K562 (cell line): ENCODE data around the gene LMOD1. TPM values are rescaled to one million over a fixed set of nuclear protein-coding genes. Genes with fewer than 3 reads are reported as not detected.

Source experiments
- ATAC-seq: fragments of 200-7000 bp; cut with Tn5 transposase; 3 replicates; pipeline ENCODE4 v1.9.1; 2020; ENCODE audit warnings: moderate library complexity
- BruUV-seq: library from RNA; stranded (reverse); fragments of 400-500 nt; replicated peaks from 2 replicates; lab custom pipeline; 2021; lab: Mats Ljungman, UMichigan
- CTCF ChIA-PET: fragments of 300-600 bp; formaldehyde crosslinking; extraction: SDS; loops from one replicate; lab custom pipeline; 2021; ENCODE audit warnings: low intra/inter-chr PET ratio; lab: Yijun Ruan, JAX
- POLR2A ChIA-PET: fragments of 300-600, 350-650 bp; sonication (Branson Sonifier 250); formaldehyde crosslinking; extraction: SDS; loops from one replicate; lab custom pipeline; 2021; ENCODE audit warnings: antibody characterized with exemption, inconsistent platforms; lab: Yijun Ruan, JAX
- DNase-seq, 4 experiments: peaks; one replicate each; pipeline versions ENCODE4 v3.0.0 to v3.0.0-alpha.2; 2011 to 2018; ENCODE audit warnings: low spot score in 3 of 4, mixed read lengths in 3 of 4; ENCODE audit errors: extremely low read depth in 1 of 4
- FAIRE-seq: peaks from 2 replicates; lab custom pipeline; 2011; peaks lifted over from hg19 to GRCh38; lab: Jason Lieb, UNC
- H2AFZ ChIP-seq: 2 replicates; pipeline ENCODE4 v1.6.0; 2011; ENCODE audit warnings: low read depth, low read length, control low read depth, inconsistent platforms
- H3K27ac ChIP-seq: fragments of 200-600 bp; 3 replicates; pipeline ENCODE4 v1.8.0; 2011; ENCODE audit warnings: low read depth, mild to moderate bottlenecking, control low read depth, inconsistent platforms, low read length, moderate library complexity, mixed read lengths; ENCODE audit errors: extremely low read depth
- H3K27me3 ChIP-seq, 2 experiments: fragments of 300-600 bp in 1 of 2; 2 replicates in 1 of 2; 3 replicates in 1 of 2; pipeline versions ENCODE4 v1.6.0 to v1.8.0; 2011; ENCODE audit warnings: inconsistent platforms in 2 of 2, low read length in 2 of 2, mild to moderate bottlenecking in 1 of 2, mixed read lengths in 1 of 2, moderate library complexity in 1 of 2; ENCODE audit not compliant: control insufficient read depth in 2 of 2, insufficient read depth in 2 of 2
- H3K36me3 ChIP-seq: fragments of 300-600 bp; 3 replicates; pipeline ENCODE4 v1.8.0; 2011; ENCODE audit warnings: mild to moderate bottlenecking, low read length, inconsistent platforms; ENCODE audit not compliant: control insufficient read depth, insufficient read depth
- H3K4me1 ChIP-seq, 2 experiments: fragments of 200-600 bp in 1 of 2; replicated peaks in 1 of 2; 2 replicates in 1 of 2; 3 replicates in 1 of 2; pipeline versions ENCODE4 v1.5.1 to v1.8.0; 2011; ENCODE audit warnings: inconsistent platforms in 2 of 2, low read length in 2 of 2, mild to moderate bottlenecking in 1 of 2, mixed read lengths in 1 of 2, moderate library complexity in 1 of 2; ENCODE audit not compliant: control insufficient read depth in 2 of 2, insufficient read depth in 2 of 2
- H3K4me2 ChIP-seq: 2 replicates; pipeline ENCODE4 v1.6.1; 2011; ENCODE audit warnings: low read length, control low read depth, inconsistent platforms, mixed read lengths; ENCODE audit not compliant: insufficient read depth
- H3K4me3 ChIP-seq: fragments of 200-600 bp; sonication (generic), shearing (Covaris generic); 2 replicates; pipeline ENCODE4 v1.5.1; 2016; ENCODE audit warnings: control low read depth, inconsistent platforms
- H3K79me2 ChIP-seq: fragments of 200-600 bp; 3 replicates; pipeline ENCODE4 v1.8.0; 2011; ENCODE audit warnings: low read length, inconsistent platforms; ENCODE audit not compliant: control insufficient read depth, insufficient read depth
- H3K9ac ChIP-seq, 2 experiments: 2 replicates each; pipeline versions ENCODE4 v1.6.0 to v1.6.1; 2011; ENCODE audit warnings: low read depth in 2 of 2, low read length in 2 of 2, control low read depth in 1 of 2, inconsistent platforms in 1 of 2, mild to moderate bottlenecking in 1 of 2, mixed read lengths in 1 of 2; ENCODE audit not compliant: insufficient read depth in 1 of 2
- H3K9me1 ChIP-seq: one replicate; pipeline ENCODE4 v1.6.0; 2011; ENCODE audit warnings: inconsistent platforms, mild to moderate bottlenecking, low read length, moderate library complexity; ENCODE audit not compliant: control insufficient read depth, insufficient read depth
- H3K9me3 ChIP-seq: replicated peaks from 2 replicates; pipeline ENCODE4 v1.5.1; 2011; ENCODE audit warnings: low read depth, low read length, inconsistent platforms; ENCODE audit not compliant: control insufficient read depth, insufficient read depth
- H4K20me1 ChIP-seq: replicated peaks from 2 replicates; pipeline ENCODE4 v1.6.1; 2011; ENCODE audit warnings: low read length, inconsistent platforms, mixed read lengths; ENCODE audit not compliant: control insufficient read depth, insufficient read depth
- AFF4 ChIP-seq: sonication (generic); formaldehyde crosslinking; IDR thresholded peaks from 2 replicates; pipeline ENCODE4 v1.8.0; 2023; ENCODE audit warnings: mild to moderate bottlenecking, missing genetic modification reagents
- CEBPG ChIP-seq, 3 experiments: fragments of 200-800 bp in 1 of 3; sonication (Bioruptor generic) in 1 of 3; sonication (generic) in 1 of 3; formaldehyde crosslinking in 1 of 3; IDR thresholded peaks in 2 of 3; conservative IDR thresholded peaks in 1 of 3; 2 replicates each; pipeline versions ENCODE4 v1.6.1 to v1.8.0; 2016 to 2022; ENCODE audit warnings: missing compliant biosample characterization in 2 of 3, missing genetic modification characterization in 2 of 3, mild to moderate bottlenecking in 1 of 3, missing genetic modification reagents in 1 of 3
- FOSL1 ChIP-seq: fragments of 200-800 bp; sonication (Bioruptor generic); conservative IDR thresholded peaks from 2 replicates; pipeline ENCODE4 v1.6.1; 2016; ENCODE audit warnings: missing genetic modification characterization, missing compliant biosample characterization
- PATZ1 ChIP-seq: fragments of 250-450 bp; sonication (Bioruptor Pico); IDR thresholded peaks from 2 replicates; pipeline ENCODE4 v1.5.0; 2020; ENCODE audit warnings: mild to moderate bottlenecking, borderline replicate concordance
- POLR2A ChIP-seq: fragments of 450-650 bp; conservative IDR thresholded peaks from 2 replicates; pipeline ENCODE4 v1.6.1; 2016
- ZBTB7A ChIP-seq: IDR thresholded peaks from 2 replicates; pipeline ENCODE4 v1.6.1; 2011; ENCODE audit warnings: low read depth, mild to moderate bottlenecking, low read length, moderate library complexity, borderline replicate concordance; ENCODE audit not compliant: control insufficient read depth
- ZNF778 ChIP-seq: fragments of 450-650 bp; formaldehyde crosslinking; IDR thresholded peaks from 2 replicates; pipeline ENCODE4 v1.4.0; 2020; ENCODE audit warnings: mild to moderate bottlenecking, moderate library complexity
- WGBS: fragments of 100-300 bp; shearing (Covaris generic); methylation state at CpG from one replicate; pipeline ENCODE4 v1.1.6; 2016; ENCODE audit warnings: low coverage, mixed read lengths; ENCODE audit not compliant: insufficient coverage; ENCODE audit errors: missing lambda C conversion rate; 5-methylcytosine and 5-hydroxymethylcytosine counted together
- in situ Hi-C: fragments of 300-500 bp; cut with MboI; formaldehyde crosslinking; loops from 4 replicates; pipeline ENCODE4 v1.15.0; 2018; ENCODE audit warnings: inconsistent platforms, mixed read lengths
- intact Hi-C: fragments of 100-400 bp; cut with micrococcal nuclease; formaldehyde crosslinking; loops from 2 replicates; pipeline ENCODE4 v1.14.2; 2022
- polyA plus RNA-seq, 8 experiments: library from polyadenylated mRNA; depleted of rRNA in 4 of 8; stranded (reverse) in 5 of 8; unstranded in 3 of 8; fragments of >200 nt; fragmentation: Nextera tagmentation in 2 of 8; fragmentation: Illumina TruSeq in 1 of 8; extraction: Ambion mirVana in 2 of 8; extraction: Trizol in 1 of 8; gene quantifications; 2 replicates each; pipeline versions ENCODE4 v1.2.1 to v1.2.3, GENCODE V29; 2011 to 2014; ENCODE audit warnings: inconsistent platforms in 1 of 8, missing spikeins in 1 of 8
- total RNA-seq, 7 experiments: library from RNA; depleted of rRNA in 6 of 7; stranded (reverse); fragments of >200 nt in 6 of 7; fragmentation: Illumina TruSeq in 2 of 7; extraction: Trizol in 2 of 7; gene quantifications; 2 replicates each; pipeline versions ENCODE4 v1.2.1 to v1.2.3, GENCODE V29; 2011 to 2021; ENCODE audit warnings: low replicate concordance in 1 of 7

Gene LMOD1
- total and polyA plus RNA-seq, 9 of the 15 experiments (the other 6 are each of a cell fraction or from before 2014, with no cell fraction given), result 0.03 to 0.54 (median 0.38) TPM; not detected in 1

GRCh38 chr1:201883266-201883665 lies 63.1 kb downstream of the LMOD1 start:
- TF ChIP-seq ZNF778 (no peak), FOSL1 (0 out of 2 replicates have a peak, but pooled peaks have one; percentile 6), ZBTB7A (0 out of 2 replicates have a peak, but pooled peaks have one; percentile 1), CEBPG (CRISPR knock-in tag; IDR thresholded peaks at IDR 0.05) (peak; percentile 35; the same call in 1 of the 2 replicates), CEBPG (tag; conservative IDR thresholded peaks at IDR 0.05 in 1 of 2, IDR thresholded peaks at IDR 0.05 in 1 of 2) (no peak), PATZ1 (CRISPR knock-in tag) (no peak), AFF4 (CRISPR knock-in tag) (0 out of 2 replicates have a peak, but pooled peaks have one; percentile 1), POLR2A (0 out of 2 replicates have a peak, but pooled peaks have one; percentile 1)
- no peaks in the 10 kb centered on the region for H3K9me3 ChIP-seq
- H3K4me1 ChIP-seq, result peaks cover 36 to 55% of the 10 kb centered on the region in 2 experiments
- ATAC-seq (peak; percentile 3; the same call in 2 of the 3 replicates), DNase-seq (peak in 1 of 4 experiments; percentile 16), FAIRE-seq (no peak)
- H3K4me2 ChIP-seq, result peak overlapping the region; percentile 10; the same call in 1 of the 2 replicates
- H3K27me3 ChIP-seq, result no peaks in the 10 kb centered on the region
- CTCF ChIA-PET, result interaction anchor here (0.6 kb wide), 1 partner anchor 88 kb away, joined by 3 read pairs; no protein-coding TSS in a partner anchor
- H3K27ac ChIP-seq, result peak overlapping the region; percentile 43; the same call in 2 of the 3 replicates
- peak overlapping the region in 1 of 2 experiments; percentile 28; a peak in 1 of 4 replicates for H3K9ac ChIP-seq
- H3K4me3 ChIP-seq, result no peak overlapping the region
- no TSS peak for BruUV-seq
- peaks cover 6% of the 10 kb centered on the region; the same call in 1 of the 3 replicates for H3K36me3 ChIP-seq
- no peak overlapping the region for H2AFZ ChIP-seq
- POLR2A ChIA-PET, result interaction anchor here (0.6 to 2.5 kb wide), 18 partner anchors 9 to 348 kb away, joined by 3 to 10 read pairs (median 3); partner anchors contain the start of gene TIMM17A
- in situ Hi-C loops (no loop called here), intact Hi-C loops (loop anchor here (5.0 kb wide), 3 partner anchors 56 to 351 kb away; partner anchors contain the start of gene IPO9)
- WGBS, result 64% methylated on average over 3 of the region's 3 CpGs
- H4K20me1 ChIP-seq, result no peaks in the 10 kb centered on the region
- H3K9me1 ChIP-seq, result no peaks in the 10 kb centered on the region
- no peaks in the 10 kb centered on the region for H3K79me2 ChIP-seq
